HepG2 (cell line): ENCODE measurements around the gene ALDH2. TPM values are rescaled to one million over a fixed set of nuclear protein-coding genes. Genes with fewer than 3 reads are reported as not detected.
A peak's percentile ranks its signal among the peaks of the same experiment; 100 is the strongest.

ENCODE experiments used
- ATAC-seq: fragments of 200-7000 bp; cut with Tn5 transposase; 3 replicates; pipeline ENCODE4 v1.9.1; 2020; ENCODE audit warnings: mild to moderate bottlenecking, moderate library complexity
- BruUV-seq: library from RNA; stranded (reverse); fragments of 400-500 nt; replicated peaks from 2 replicates; lab custom pipeline; 2021; lab: Mats Ljungman, UMichigan
- CTCF ChIA-PET: fragments of 300-600 bp; formaldehyde crosslinking; extraction: SDS; loops from one replicate; lab custom pipeline; 2021; ENCODE audit warnings: low total read pairs, inconsistent platforms, low intra/inter-chr PET ratio; lab: Yijun Ruan, JAX
- POLR2A ChIA-PET: fragments of 350-600 bp; sonication (Branson Sonifier 250); formaldehyde crosslinking; loops from one replicate; lab custom pipeline; 2020; ENCODE audit warnings: antibody characterized with exemption, inconsistent platforms; lab: Yijun Ruan, JAX
- DNase-seq: peaks from one replicate; pipeline ENCODE4 v3.0.0-alpha.2; 2015; ENCODE audit warnings: low spot score
- FAIRE-seq: peaks from 3 replicates; lab custom pipeline; 2011; peaks lifted over from hg19 to GRCh38; lab: Jason Lieb, UNC
- H2AFZ ChIP-seq: one replicate; pipeline ENCODE4 v1.6.1; 2011; ENCODE audit warnings: low read length, inconsistent platforms
- H3K27ac ChIP-seq: fragments of 300-600 bp; 3 replicates; pipeline ENCODE4 v1.8.0; 2011; ENCODE audit warnings: mixed run types, mild to moderate bottlenecking, mixed read lengths, low read length, inconsistent platforms; ENCODE audit not compliant: insufficient read depth; ENCODE audit errors: extremely low read length
- H3K27me3 ChIP-seq, 2 experiments: fragments of 200-600 bp in 1 of 2; 2 replicates in 1 of 2; 3 replicates in 1 of 2; pipeline versions ENCODE4 v1.6.0 to v1.8.0; 2011; ENCODE audit warnings: low read length in 2 of 2, mild to moderate bottlenecking in 2 of 2, moderate library complexity in 2 of 2, inconsistent platforms in 1 of 2; ENCODE audit not compliant: insufficient read depth in 2 of 2, control insufficient read depth in 1 of 2
- H3K36me3 ChIP-seq, 2 experiments: fragments of 200-600 bp in 1 of 2; replicated peaks in 1 of 2; 2 replicates in 1 of 2; 3 replicates in 1 of 2; pipeline versions ENCODE4 v1.5.1 to v1.8.0; 2011; ENCODE audit warnings: low read length in 2 of 2, inconsistent platforms in 1 of 2; ENCODE audit not compliant: insufficient read depth in 2 of 2, control insufficient read depth in 1 of 2
- H3K4me1 ChIP-seq: 2 replicates; pipeline ENCODE4 v1.5.1; 2012; ENCODE audit warnings: low read length, inconsistent platforms; ENCODE audit not compliant: insufficient read depth
- H3K4me2 ChIP-seq: 2 replicates; pipeline ENCODE4 v1.6.0; 2011; ENCODE audit warnings: low read depth, low read length, inconsistent platforms
- H3K4me3 ChIP-seq, 3 experiments: fragments of 200-600 bp in 1 of 3; sonication (generic), shearing (Covaris generic) in 1 of 3; replicated peaks in 1 of 3; 2 replicates each; pipeline ENCODE4 v1.5.1; 2011 to 2016; ENCODE audit warnings: low read length in 3 of 3, inconsistent platforms in 2 of 3, low read depth in 2 of 3, mild to moderate bottlenecking in 2 of 3, control low read depth in 1 of 3, mixed read lengths in 1 of 3; ENCODE audit not compliant: insufficient read depth in 1 of 3
- H3K79me2 ChIP-seq: one replicate; pipeline ENCODE4 v1.6.1; 2011; ENCODE audit warnings: low read length, inconsistent platforms; ENCODE audit not compliant: insufficient read depth
- H3K9ac ChIP-seq: 2 replicates; pipeline ENCODE4 v1.6.0; 2011; ENCODE audit warnings: mild to moderate bottlenecking, low read depth, low read length, inconsistent platforms; ENCODE audit not compliant: insufficient read depth
- H3K9me3 ChIP-seq: 2 replicates; pipeline ENCODE4 v1.5.1; 2012; ENCODE audit warnings: mild to moderate bottlenecking, low read length
- H4K20me1 ChIP-seq: 2 replicates; pipeline ENCODE4 v1.6.0; 2011; ENCODE audit warnings: inconsistent platforms, mild to moderate bottlenecking, low read length, moderate library complexity; ENCODE audit not compliant: insufficient read depth
- LCORL ChIP-seq, 2 experiments: fragments of 450-650 bp in 1 of 2; sonication (generic) in 1 of 2; formaldehyde crosslinking in 1 of 2; IDR thresholded peaks; 2 replicates each; pipeline versions ENCODE4 v1.5.0 to v1.6.1; 2017 to 2020; ENCODE audit warnings: antibody characterized with exemption in 1 of 2, missing genetic modification reagents in 1 of 2
- MAFK ChIP-seq, 2 experiments: IDR thresholded peaks in 1 of 2; conservative IDR thresholded peaks in 1 of 2; 2 replicates each; pipeline ENCODE4 v1.6.1; 2011; ENCODE audit warnings: improper control_type of control experiment in 2 of 2, low read length in 2 of 2
- SALL2 ChIP-seq: sonication (generic); formaldehyde crosslinking; IDR thresholded peaks from 2 replicates; pipeline ENCODE4 v1.8.1; 2023; ENCODE audit warnings: mild to moderate bottlenecking, missing genetic modification reagents, inconsistent platforms
- TEAD2 ChIP-seq: sonication (generic); formaldehyde crosslinking; IDR thresholded peaks from 2 replicates; pipeline ENCODE4 v1.9.0; 2021; ENCODE audit warnings: missing genetic modification reagents
- U2AF1 ChIP-seq: fragments of 200-400 bp; formaldehyde crosslinking; optimal IDR thresholded peaks from 2 replicates; pipeline ENCODE3; 2017; ENCODE audit warnings: mild to moderate bottlenecking, low read depth, low read length
- ZNF564 ChIP-seq: sonication (generic); formaldehyde crosslinking; IDR thresholded peaks from 2 replicates; pipeline ENCODE4 v1.8.1; 2023; ENCODE audit warnings: mild to moderate bottlenecking, missing genetic modification reagents
- WGBS: methylation state at CpG from one replicate; pipeline ENCODE4 v1.1.6; 2017; ENCODE audit warnings: low lambda C conversion rate; 5-methylcytosine and 5-hydroxymethylcytosine counted together
- in situ Hi-C: cut with HindIII; loops from 2 replicates; pipeline ENCODE4 v1.10.0; 2017; ENCODE audit warnings: low pct_unique_long_range_greater_than_20kb; ENCODE audit not compliant: extremely low pct_ligation_motif_present
- intact Hi-C: fragments of 100-400 bp; cut with micrococcal nuclease; formaldehyde crosslinking; loops from one replicate; pipeline ENCODE4 v1.10.0; 2022; ENCODE audit not compliant: unreplicated experiment
- polyA plus RNA-seq, 8 experiments: library from polyadenylated mRNA; depleted of rRNA in 3 of 8; stranded (reverse) in 7 of 8; unstranded in 1 of 8; fragments of >200 nt; fragmentation: Illumina TruSeq in 4 of 8; extraction: Trizol in 4 of 8; gene quantifications; 2 replicates each; pipeline versions ENCODE4 v1.2.1 to v1.2.3, GENCODE V29; 2011 to 2016; ENCODE audit warnings: low read depth in 4 of 8, missing spikeins in 1 of 8, mixed read lengths in 1 of 8; ENCODE audit not compliant: insufficient read depth in 1 of 8
- total RNA-seq, 5 experiments: library from RNA; depleted of rRNA; stranded (reverse); fragments of >200 nt; fragmentation: Illumina TruSeq; extraction: Trizol; gene quantifications; 2 replicates each; pipeline ENCODE4 v1.2.3, GENCODE V29; 2016; ENCODE audit warnings: low read depth in 1 of 5
- TF ChIP-seq, protein P1 (sequence below): sonication (generic); formaldehyde crosslinking; IDR thresholded peaks from 2 replicates; pipeline ENCODE4 v1.5.1; 2020; ENCODE audit warnings: missing genetic modification reagents, mild to moderate bottlenecking, borderline replicate concordance

Gene ALDH2
- total and polyA plus RNA-seq, 2 of the 13 experiments (the other 11 are each of a cell fraction or from before 2014, with no cell fraction given), result 78.8 to 103 TPM

DNA sequence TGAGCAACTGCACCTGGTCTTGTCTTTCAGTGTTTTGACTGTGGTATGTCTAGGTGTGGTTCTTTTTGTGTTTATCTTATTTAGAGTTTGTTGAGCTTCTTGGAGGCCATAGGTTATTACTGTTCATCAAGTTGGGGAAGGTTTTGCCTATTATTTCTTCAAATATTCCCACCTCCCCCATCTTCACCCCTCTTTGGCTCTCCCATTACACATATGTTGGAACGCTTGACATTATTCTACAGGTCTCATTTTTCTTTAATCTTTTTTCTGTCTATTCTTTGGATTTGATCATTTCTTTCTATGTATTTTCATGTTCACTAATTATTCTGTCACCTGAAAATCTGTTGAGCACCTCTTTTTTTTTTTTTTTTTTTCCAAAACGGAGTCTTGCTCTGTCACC, 91.5 kb downstream of the ALDH2 start:
- Histone ChIP-seq H4K20me1 (no peaks in the 10 kb centered on the region), H3K9me3 (no peaks in the 10 kb centered on the region; the same call in 1 of the 2 replicates), H3K79me2 (peaks cover 61% of the 10 kb centered on the region), H3K27ac (no peak overlapping the region), H3K4me2 (no peak overlapping the region), H2AFZ (no peak overlapping the region), H3K27me3 (no peaks in the 10 kb centered on the region), H3K9ac (no peak overlapping the region), H3K4me3 (no peak overlapping the region), H3K4me1 (no peaks in the 10 kb centered on the region), H3K36me3 (peaks cover 5 to 8% of the 10 kb centered on the region in 2 experiments; a peak in 4 of 5 replicates)
- ChIA-PET CTCF (no interaction called here), POLR2A (no interaction called here)
- intact Hi-C loops (no loop called here), in situ Hi-C loops (no loop called here)
- ATAC-seq (no peak), FAIRE-seq (no peak), DNase-seq (no peak)
- 97% methylated on average over 2 of the region's 2 CpGs for WGBS
- TF ChIP-seq ZNF564 (no peak), LCORL (IDR thresholded peaks at IDR 0.05) (no peak), LCORL (CRISPR knock-in tag; IDR thresholded peaks at IDR 0.05) (no peak), TEAD2 (no peak)
- TF ChIP-seq, protein P1, sequence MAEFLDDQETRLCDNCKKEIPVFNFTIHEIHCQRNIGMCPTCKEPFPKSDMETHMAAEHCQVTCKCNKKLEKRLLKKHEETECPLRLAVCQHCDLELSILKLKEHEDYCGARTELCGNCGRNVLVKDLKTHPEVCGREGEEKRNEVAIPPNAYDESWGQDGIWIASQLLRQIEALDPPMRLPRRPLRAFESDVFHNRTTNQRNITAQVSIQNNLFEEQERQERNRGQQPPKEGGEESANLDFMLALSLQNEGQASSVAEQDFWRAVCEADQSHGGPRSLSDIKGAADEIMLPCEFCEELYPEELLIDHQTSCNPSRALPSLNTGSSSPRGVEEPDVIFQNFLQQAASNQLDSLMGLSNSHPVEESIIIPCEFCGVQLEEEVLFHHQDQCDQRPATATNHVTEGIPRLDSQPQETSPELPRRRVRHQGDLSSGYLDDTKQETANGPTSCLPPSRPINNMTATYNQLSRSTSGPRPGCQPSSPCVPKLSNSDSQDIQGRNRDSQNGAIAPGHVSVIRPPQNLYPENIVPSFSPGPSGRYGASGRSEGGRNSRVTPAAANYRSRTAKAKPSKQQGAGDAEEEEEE, result no peak
- no TSS peak for BruUV-seq

DNA sequence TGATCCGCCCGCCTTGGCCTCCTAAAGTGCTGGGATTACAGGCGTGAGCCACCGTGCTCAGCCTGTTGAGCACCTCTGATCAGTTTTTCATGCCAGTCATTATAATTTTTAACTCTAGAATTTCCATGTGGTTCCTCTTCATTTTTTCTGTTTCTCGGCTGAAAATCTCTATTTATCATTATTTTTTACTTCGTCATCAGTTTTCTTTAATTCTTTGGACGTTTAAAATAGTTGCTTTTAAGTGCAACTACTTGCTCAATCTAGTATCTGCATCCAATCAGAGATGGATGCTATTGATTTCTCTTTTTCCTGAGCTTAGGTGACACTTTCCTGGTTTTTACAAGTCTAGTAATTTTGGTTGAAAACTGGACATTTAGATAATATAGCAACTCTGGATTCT, 92.0 kb downstream of the ALDH2 start:
- CTCF ChIA-PET, result no interaction called here
- H3K4me2 ChIP-seq, result no peak overlapping the region
- ATAC-seq, result no peak

More for the DNA sequence above, 92.0 kb downstream of the ALDH2 start:
- Histone ChIP-seq H3K4me3 (no peak overlapping the region), H3K27ac (no peak overlapping the region), H3K9me3 (no peaks in the 10 kb centered on the region; the same call in 1 of the 2 replicates), H3K9ac (no peak overlapping the region), H3K4me1 (0 out of 2 replicates have a peak, but pooled peaks cover 3% of the 10 kb centered on the region), H4K20me1 (no peaks in the 10 kb centered on the region), H2AFZ (no peak overlapping the region), H3K27me3 (no peaks in the 10 kb centered on the region), H3K36me3 (peaks cover 5 to 8% of the 10 kb centered on the region in 2 experiments; a peak in 4 of 5 replicates), H3K79me2 (peaks cover 60% of the 10 kb centered on the region)
- DNase-seq (no peak), FAIRE-seq (no peak)
- POLR2A ChIA-PET, result no interaction called here
- no TSS peak for BruUV-seq
- in situ Hi-C loops, result no loop called here
- 96% methylated on average over 7 of the region's 7 CpGs for WGBS
- no peak for TF ChIP-seq U2AF1
- TF ChIP-seq SALL2 (CRISPR knock-in tag), result no peak
- TF ChIP-seq MAFK (conservative IDR thresholded peaks at IDR 0.05 in 1 of 2, IDR thresholded peaks at IDR 0.05 in 1 of 2; ENCODE audit: low read length in 2 of 2), result peak in 1 of 2 experiments; percentile 37; a peak in 1 of 4 replicates
- intact Hi-C loops, result no loop called here
